Kidney epithelial cell (primary cell): Measurements from ENCODE around the gene ZC3H12D. TPM values are rescaled to one million over a fixed set of nuclear protein-coding genes. Genes with fewer than 3 reads are reported as not detected.

Source experiments
- DNase-seq: peaks from one replicate; pipeline ENCODE4 v3.0.0-alpha.2; 2010; ENCODE audit warnings: low read depth
- H3K27me3 ChIP-seq: 2 replicates; pipeline ENCODE4 v1.6.0; 2011; ENCODE audit warnings: low read length; ENCODE audit not compliant: control insufficient read depth, insufficient read depth
- H3K36me3 ChIP-seq: 2 replicates; pipeline ENCODE4 v1.5.1; 2011; ENCODE audit warnings: low read length; ENCODE audit not compliant: control insufficient read depth, insufficient read depth
- H3K4me3 ChIP-seq: 2 replicates; pipeline ENCODE4 v1.5.1; 2011; ENCODE audit warnings: low read depth, mild to moderate bottlenecking, control low read depth, low read length
- CTCF ChIP-seq: IDR thresholded peaks from 2 replicates; pipeline ENCODE4 v1.5.1; 2011; ENCODE audit warnings: mild to moderate bottlenecking, moderate library complexity, low read length, control low read depth, inconsistent platforms; ENCODE audit not compliant: insufficient read depth, poor library complexity, severe bottlenecking
- total RNA-seq: library from RNA; depleted of rRNA; stranded (reverse); fragments of >200 nt; gene quantifications from 2 replicates; pipeline ENCODE4 v1.2.3, GENCODE V29; 2015

ZC3H12D gene
- total RNA-seq, 1 donor from 2014 or later, result not detected

- Histone ChIP-seq H3K4me3 (no peak overlapping the region), H3K36me3 (no peaks in the 10 kb centered on the region), H3K27me3 (no peaks in the 10 kb centered on the region)
- TF ChIP-seq CTCF, result no peak
- DNase-seq, result no peak
These were observed 23.7 kb upstream of the ZC3H12D start for GRCh38 chr6:149508485-149508884.

- no peak overlapping the region for H3K4me3 ChIP-seq
- no peaks in the 10 kb centered on the region for H3K27me3 ChIP-seq
- no peaks in the 10 kb centered on the region for H3K36me3 ChIP-seq
- TF ChIP-seq CTCF, result no peak
- no peak for DNase-seq
These were observed 19.1 kb upstream of the ZC3H12D start for GRCh38 chr6:149503872-149504271.

GRCh38 chr6:149503276-149503675 lies 18.5 kb upstream of the ZC3H12D start:
- no peaks in the 10 kb centered on the region for H3K27me3 ChIP-seq
- H3K36me3 ChIP-seq, result no peaks in the 10 kb centered on the region
- no peak for DNase-seq
- TF ChIP-seq CTCF, result no peak
- no peak overlapping the region for H3K4me3 ChIP-seq

GRCh38 chr6:149501768-149502167 lies 17.0 kb upstream of the ZC3H12D start:
- no peak overlapping the region for H3K4me3 ChIP-seq
- no peaks in the 10 kb centered on the region for H3K27me3 ChIP-seq
- H3K36me3 ChIP-seq, result no peaks in the 10 kb centered on the region
- no peak for DNase-seq
- no peak for TF ChIP-seq CTCF

- H3K27me3 ChIP-seq, result no peaks in the 10 kb centered on the region
- no peak overlapping the region for H3K4me3 ChIP-seq
- TF ChIP-seq CTCF, result no peak
- H3K36me3 ChIP-seq, result no peaks in the 10 kb centered on the region
- no peak for DNase-seq
These were observed 16.4 kb upstream of the ZC3H12D start for GRCh38 chr6:149501201-149501600.

- no peak for DNase-seq
- TF ChIP-seq CTCF, result no peak
- Histone ChIP-seq H3K27me3 (no peaks in the 10 kb centered on the region), H3K36me3 (no peaks in the 10 kb centered on the region), H3K4me3 (no peak overlapping the region)
These were observed 15.3 kb upstream of the ZC3H12D start for GRCh38 chr6:149500096-149500495.
